ENCODE results near the gene IFNE. TPM values are rescaled to one million over a fixed set of nuclear protein-coding genes. Genes with fewer than 3 reads are reported as not detected.
A peak's percentile ranks its signal among the peaks of the same experiment; 100 is the strongest.

Gene IFNE
- total and polyA plus RNA-seq, 2 donors (not counting 1 experiment from before 2014, with no cell fraction given), result 0.15 to 6.6 TPM

GRCh38 chr9:21510806-21511205 is 28.7 kb upstream of the IFNE start:
- Histone ChIP-seq H3K4me3 (replicated peaks in 1 of 4; ENCODE audit: control extremely low read depth in 1 of 4, insufficient read depth in 1 of 4, low read depth in 3 of 4, low read length in 4 of 4) (no peak overlapping the region), H4K20me1 (ENCODE audit: control insufficient read depth, extremely low read depth, insufficient read depth, low read length) (no peaks in the 10 kb centered on the region), H3K27me3 (ENCODE audit: control insufficient read depth, insufficient read depth, low read length) (no peaks in the 10 kb centered on the region), H2AFZ (ENCODE audit: low read length) (no peak overlapping the region), H3K36me3 (ENCODE audit: control insufficient read depth, insufficient read depth, low read length) (no peaks in the 10 kb centered on the region), H3K9ac (ENCODE audit: insufficient read depth, low read length) (no peak overlapping the region), H3K9me3 (ENCODE audit: control insufficient read depth, insufficient read depth, low read depth, low read length) (no peaks in the 10 kb centered on the region), H3K79me2 (ENCODE audit: control insufficient read depth, insufficient read depth, low read length) (peaks cover 60% of the 10 kb centered on the region), H3K4me1 (ENCODE audit: control insufficient read depth, extremely low read depth, insufficient read depth, low read length) (peaks cover 5% of the 10 kb centered on the region), H3K27ac (ENCODE audit: insufficient read depth, low read length) (no peak overlapping the region), H3K4me2 (ENCODE audit: extremely low read depth, insufficient read depth, low read length) (no peak overlapping the region)
- no peak for DNase-seq (ENCODE audit: low read depth in 2 of 2)
- TF ChIP-seq EZH2 (IDR thresholded peaks at IDR 0.05; ENCODE audit: low read length, missing control alignments) (no peak), CTCF (conservative IDR thresholded peaks at IDR 0.05 in 1 of 2, IDR thresholded peaks at IDR 0.05 in 1 of 2; ENCODE audit: low read depth in 1 of 2, low read length in 2 of 2) (no peak)

- peaks cover 6% of the 10 kb centered on the region for H3K4me1 ChIP-seq (ENCODE audit: control insufficient read depth, extremely low read depth, insufficient read depth, low read length)
- H3K9ac ChIP-seq (ENCODE audit: insufficient read depth, low read length), result no peak overlapping the region
- no peak overlapping the region for H2AFZ ChIP-seq (ENCODE audit: low read length)
- no peaks in the 10 kb centered on the region for H3K36me3 ChIP-seq (ENCODE audit: control insufficient read depth, insufficient read depth, low read length)
- H3K27ac ChIP-seq (ENCODE audit: insufficient read depth, low read length), result peak overlapping the region; percentile 11
- no peaks in the 10 kb centered on the region for H3K27me3 ChIP-seq (ENCODE audit: control insufficient read depth, insufficient read depth, low read length)
- no peak overlapping the region for H3K4me3 ChIP-seq (replicated peaks in 1 of 4; ENCODE audit: control extremely low read depth in 1 of 4, insufficient read depth in 1 of 4, low read depth in 3 of 4, low read length in 4 of 4)
- no peak overlapping the region for H3K4me2 ChIP-seq (ENCODE audit: extremely low read depth, insufficient read depth, low read length)
- no peak for TF ChIP-seq EZH2 (IDR thresholded peaks at IDR 0.05; ENCODE audit: low read length, missing control alignments)
- no peak for TF ChIP-seq CTCF (conservative IDR thresholded peaks at IDR 0.05 in 1 of 2, IDR thresholded peaks at IDR 0.05 in 1 of 2; ENCODE audit: low read depth in 1 of 2, low read length in 2 of 2)
- H3K9me3 ChIP-seq (ENCODE audit: control insufficient read depth, insufficient read depth, low read depth, low read length), result no peaks in the 10 kb centered on the region
- DNase-seq (ENCODE audit: low read depth in 2 of 2), result peak in 1 of 2 donors; percentile 55
- peaks cover 48% of the 10 kb centered on the region for H3K79me2 ChIP-seq (ENCODE audit: control insufficient read depth, insufficient read depth, low read length)
- no peaks in the 10 kb centered on the region for H4K20me1 ChIP-seq (ENCODE audit: control insufficient read depth, extremely low read depth, insufficient read depth, low read length)
These were observed 25.3 kb upstream of the IFNE start for GRCh38 chr9:21507483-21507790.

- H3K4me3 ChIP-seq (replicated peaks in 1 of 4; ENCODE audit: control extremely low read depth in 1 of 4, insufficient read depth in 1 of 4, low read depth in 3 of 4, low read length in 4 of 4), result no peak overlapping the region
- no peaks in the 10 kb centered on the region for H3K9me3 ChIP-seq (ENCODE audit: control insufficient read depth, insufficient read depth, low read depth, low read length)
- H4K20me1 ChIP-seq (ENCODE audit: control insufficient read depth, extremely low read depth, insufficient read depth, low read length), result no peaks in the 10 kb centered on the region
- no peak overlapping the region for H3K9ac ChIP-seq (ENCODE audit: insufficient read depth, low read length)
- H3K4me2 ChIP-seq (ENCODE audit: extremely low read depth, insufficient read depth, low read length), result peak overlapping the region; percentile 23
- TF ChIP-seq EZH2 (IDR thresholded peaks at IDR 0.05; ENCODE audit: low read length, missing control alignments) (no peak), CTCF (conservative IDR thresholded peaks at IDR 0.05 in 1 of 2, IDR thresholded peaks at IDR 0.05 in 1 of 2; ENCODE audit: low read depth in 1 of 2, low read length in 2 of 2) (no peak)
- H3K27ac ChIP-seq (ENCODE audit: insufficient read depth, low read length), result peak overlapping the region; percentile 24
- H2AFZ ChIP-seq (ENCODE audit: low read length), result no peak overlapping the region
- H3K4me1 ChIP-seq (ENCODE audit: control insufficient read depth, extremely low read depth, insufficient read depth, low read length), result peaks cover 6% of the 10 kb centered on the region
- DNase-seq (ENCODE audit: low read depth in 2 of 2), result peak; percentile 92
- peaks cover 47% of the 10 kb centered on the region for H3K79me2 ChIP-seq (ENCODE audit: control insufficient read depth, insufficient read depth, low read length)
- H3K27me3 ChIP-seq (ENCODE audit: control insufficient read depth, insufficient read depth, low read length), result no peaks in the 10 kb centered on the region
- peaks cover 3% of the 10 kb centered on the region for H3K36me3 ChIP-seq (ENCODE audit: control insufficient read depth, insufficient read depth, low read length)
These were observed 24.7 kb upstream of the IFNE start for GRCh38 chr9:21506626-21507482.

All from fibroblast of lung (primary cell).